VCaP (cell line): ENCODE data around the gene ACACB.

Source experiments
- H3K27ac ChIP-seq: fragments of 450-650 bp; 2 replicates; pipeline ENCODE4 v1.5.1; 2017
- TF ChIP-seq, protein P1 (sequence below): fragments of 450-650 bp; conservative IDR thresholded peaks from 2 replicates; pipeline ENCODE4 v1.5.1; 2017; ENCODE audit warnings: mild to moderate bottlenecking, moderate library complexity

Gene ACACB

DNA sequence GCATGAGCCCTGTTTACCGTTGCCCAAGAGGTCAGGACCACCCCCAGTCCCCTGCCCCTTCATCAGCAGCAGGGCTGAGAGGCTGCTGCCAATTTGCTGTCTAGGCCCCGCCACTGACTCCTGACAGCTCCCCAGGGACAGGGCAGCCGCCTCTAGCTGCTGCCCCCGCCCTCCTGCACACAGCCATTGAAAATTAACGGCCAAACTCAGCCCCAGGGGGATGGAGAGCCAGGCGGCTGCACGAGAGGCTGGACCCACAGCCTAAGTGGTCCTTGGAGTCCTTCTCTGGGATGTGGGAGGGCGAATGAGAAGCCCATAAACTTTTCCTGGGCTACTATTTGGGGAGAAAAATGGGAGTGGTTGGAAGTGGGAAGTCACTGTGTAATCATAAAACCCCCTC is 188.1 kb downstream of the ACACB start:
- TF ChIP-seq, protein P1, sequence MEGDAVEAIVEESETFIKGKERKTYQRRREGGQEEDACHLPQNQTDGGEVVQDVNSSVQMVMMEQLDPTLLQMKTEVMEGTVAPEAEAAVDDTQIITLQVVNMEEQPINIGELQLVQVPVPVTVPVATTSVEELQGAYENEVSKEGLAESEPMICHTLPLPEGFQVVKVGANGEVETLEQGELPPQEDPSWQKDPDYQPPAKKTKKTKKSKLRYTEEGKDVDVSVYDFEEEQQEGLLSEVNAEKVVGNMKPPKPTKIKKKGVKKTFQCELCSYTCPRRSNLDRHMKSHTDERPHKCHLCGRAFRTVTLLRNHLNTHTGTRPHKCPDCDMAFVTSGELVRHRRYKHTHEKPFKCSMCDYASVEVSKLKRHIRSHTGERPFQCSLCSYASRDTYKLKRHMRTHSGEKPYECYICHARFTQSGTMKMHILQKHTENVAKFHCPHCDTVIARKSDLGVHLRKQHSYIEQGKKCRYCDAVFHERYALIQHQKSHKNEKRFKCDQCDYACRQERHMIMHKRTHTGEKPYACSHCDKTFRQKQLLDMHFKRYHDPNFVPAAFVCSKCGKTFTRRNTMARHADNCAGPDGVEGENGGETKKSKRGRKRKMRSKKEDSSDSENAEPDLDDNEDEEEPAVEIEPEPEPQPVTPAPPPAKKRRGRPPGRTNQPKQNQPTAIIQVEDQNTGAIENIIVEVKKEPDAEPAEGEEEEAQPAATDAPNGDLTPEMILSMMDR = no peak
- no peak overlapping the region for H3K27ac ChIP-seq

DNA sequence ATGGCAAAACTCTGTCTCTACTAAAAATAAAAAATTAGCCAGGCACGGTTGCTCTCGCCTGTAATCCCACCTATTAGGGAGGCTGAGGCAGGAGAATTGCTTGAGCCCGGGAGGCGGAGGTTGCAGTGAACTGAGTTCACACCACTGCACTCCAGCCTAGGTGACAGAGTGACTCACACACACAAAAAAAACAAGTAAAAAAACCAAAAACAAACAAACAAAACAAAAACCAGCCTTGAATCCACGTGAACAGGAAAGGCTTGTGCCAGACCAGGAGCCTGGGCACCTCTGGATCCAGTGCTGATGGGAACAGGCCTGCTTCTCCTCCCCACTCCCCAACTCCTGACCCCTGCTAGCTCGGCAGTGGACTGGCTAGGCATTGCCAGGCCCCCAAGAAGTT is 189.2 kb downstream of the ACACB start:
- H3K27ac ChIP-seq = no peak overlapping the region
- TF ChIP-seq, protein P1 = no peak

DNA sequence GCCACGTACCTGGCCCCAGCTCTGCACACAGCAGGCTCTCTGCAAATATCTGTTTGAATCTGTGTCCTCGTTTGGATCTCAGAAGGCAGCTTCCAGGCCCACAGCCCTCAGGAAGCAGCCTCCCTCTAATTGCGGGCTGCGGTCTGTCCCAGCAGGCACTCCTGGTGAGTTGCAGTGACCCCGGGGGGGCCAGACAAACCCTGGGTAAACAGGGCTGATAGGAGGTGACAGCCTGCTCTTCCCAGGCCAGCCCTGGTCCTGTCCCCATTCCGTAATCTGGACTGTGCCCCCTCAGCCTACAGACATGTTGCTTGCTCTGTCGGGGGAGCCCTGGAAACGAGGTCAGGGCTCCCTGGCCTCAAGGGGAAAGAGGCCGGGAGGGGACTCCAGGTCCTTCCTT is 190.7 kb downstream of the ACACB start:
- TF ChIP-seq, protein P1 = no peak
- H3K27ac ChIP-seq = no peak overlapping the region

DNA sequence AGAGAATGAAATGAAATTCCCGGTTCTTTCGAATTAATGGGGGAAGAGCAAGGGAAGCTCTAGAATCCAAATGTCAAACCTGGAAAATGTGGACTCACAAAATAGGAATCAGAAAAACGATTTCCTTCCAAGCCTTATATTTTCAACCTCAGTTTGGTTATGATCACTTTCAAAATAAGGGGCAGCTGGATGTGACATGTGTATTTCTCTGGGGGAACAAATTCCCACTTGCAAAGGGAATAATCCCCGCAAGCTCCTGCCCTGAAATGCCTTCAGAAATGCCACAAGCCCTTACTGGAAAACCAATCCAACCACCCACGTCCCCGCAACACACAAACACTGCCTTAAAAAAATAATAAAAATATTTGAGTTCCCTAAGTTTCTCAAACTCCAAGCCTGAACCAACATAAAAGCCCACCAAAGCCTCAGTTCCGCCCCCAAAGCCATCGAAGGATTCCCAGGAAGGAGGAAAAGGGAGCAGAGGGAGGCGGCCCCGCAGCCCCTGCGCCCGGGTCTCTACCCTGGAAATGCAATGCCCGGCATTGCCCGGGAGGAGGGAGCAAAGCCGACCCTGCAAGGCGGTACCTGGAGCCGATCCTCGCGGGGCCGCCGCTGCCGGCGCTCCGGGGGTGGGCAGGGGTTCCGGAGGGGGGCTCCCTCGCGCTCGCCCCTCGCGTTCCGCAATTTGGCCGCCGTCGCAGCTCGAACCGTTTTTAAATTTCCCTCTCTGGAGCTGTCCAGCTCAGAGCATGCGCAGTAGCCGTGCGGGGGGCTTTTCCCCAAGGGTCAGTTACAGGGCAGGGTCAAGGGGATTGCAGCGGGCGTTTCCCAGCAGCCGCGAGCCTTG is 192.4 kb downstream of the ACACB start, which contains the start of gene FOXN4:
Gene FOXN4, minus strand, starts transcription at position 751 of the 847 bp plus-strand sequence. CDS start 963 bp downstream, outside the sequence.
- H3K27ac ChIP-seq = peak within 1 kb of the TSS; percentile 95

DNA sequence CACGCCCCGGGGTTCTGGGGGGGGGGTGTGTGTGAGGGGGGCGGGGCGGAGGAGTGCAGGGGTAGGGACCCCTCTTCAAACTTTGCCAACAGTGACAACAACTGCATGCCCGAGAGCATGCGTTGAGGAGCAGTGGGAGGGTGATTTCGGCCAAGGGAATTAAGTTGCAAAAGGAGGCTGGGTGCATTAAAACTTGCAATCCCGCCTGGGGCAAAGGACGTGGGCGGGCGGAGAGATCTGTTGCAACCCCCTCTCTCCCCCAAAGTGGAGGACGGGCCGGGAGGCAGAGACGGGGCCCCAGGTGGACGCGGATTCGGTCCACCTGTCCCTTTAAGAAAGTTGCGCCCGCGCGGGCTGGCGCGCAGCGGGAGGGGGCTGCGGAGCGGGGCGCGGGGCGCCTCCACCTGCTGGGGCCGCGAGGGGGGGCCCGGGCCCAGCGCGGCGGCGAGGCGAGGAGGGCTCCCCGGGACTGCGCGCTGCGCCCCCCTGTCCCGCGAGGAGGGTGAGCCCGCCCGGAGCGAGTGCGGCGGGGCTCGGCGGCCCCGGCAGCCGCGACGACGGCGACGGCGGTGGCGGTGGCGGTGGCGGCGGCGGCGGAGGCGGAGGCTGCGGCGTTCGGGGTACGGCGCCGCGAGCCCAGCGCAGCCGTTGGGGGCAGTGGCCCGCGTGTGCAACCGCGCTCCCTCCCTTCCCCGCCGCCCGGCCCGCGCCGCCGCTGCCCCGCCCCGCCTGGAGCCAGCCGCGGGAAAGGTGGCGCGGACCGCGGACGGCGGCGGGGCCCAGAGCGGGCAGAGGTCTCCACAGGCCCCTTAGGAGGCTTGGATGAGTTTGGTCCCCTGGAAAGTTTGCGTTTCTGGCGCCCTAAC is 193.2 kb downstream of the ACACB start:
- TF ChIP-seq, protein P1 = no peak
- H3K27ac ChIP-seq = peak overlapping the region; percentile 95

More for the DNA sequence above, 192.4 kb downstream of the ACACB start, which contains the start of gene FOXN4:
- TF ChIP-seq, protein P1 = no peak

DNA sequence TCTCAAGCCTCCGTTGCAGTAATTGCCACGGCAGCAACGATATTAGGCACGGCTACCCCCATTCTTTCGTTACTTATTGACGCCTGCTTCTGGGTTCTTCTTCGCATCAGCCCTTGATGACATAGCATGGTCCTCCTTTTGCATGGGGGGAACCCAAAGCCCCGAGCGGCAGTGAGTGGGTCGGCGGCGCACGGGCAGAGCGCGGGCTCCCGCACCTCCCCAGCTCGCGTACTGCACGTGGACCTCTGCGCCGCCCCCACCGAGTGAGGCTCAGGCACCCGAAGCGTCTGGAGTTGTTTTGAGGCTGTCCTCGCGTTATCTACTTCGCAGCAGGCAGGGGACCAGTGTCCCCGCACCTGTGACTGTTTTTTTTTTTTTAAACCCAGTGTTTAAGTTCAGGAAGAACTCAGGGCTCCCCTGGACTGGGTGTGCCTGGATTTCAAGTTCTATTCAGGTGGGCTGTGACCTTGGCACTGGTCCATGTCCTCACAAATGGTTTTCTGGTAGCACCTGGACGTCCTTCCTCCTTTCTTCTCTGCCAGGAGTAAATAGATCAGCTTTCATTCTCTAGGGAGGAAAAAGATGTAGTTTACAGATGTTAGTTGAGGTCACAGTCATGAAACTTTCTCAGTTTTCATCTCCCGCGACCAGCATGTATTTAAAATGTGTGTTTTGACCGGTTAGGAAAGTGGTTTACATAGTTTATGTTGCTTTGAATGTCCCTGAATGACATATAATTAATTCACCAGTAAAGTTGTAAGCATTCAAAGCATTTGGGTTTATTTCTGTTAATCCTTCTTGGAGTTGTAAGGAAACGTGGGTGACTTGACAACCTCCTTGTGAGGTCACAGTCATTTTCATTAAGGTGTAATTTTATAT is 194.1 kb downstream of the ACACB start:
- TF ChIP-seq, protein P1 = no peak

More for the DNA sequence above, 194.1 kb downstream of the ACACB start:
- H3K27ac ChIP-seq = peak overlapping the region; percentile 95
